HG03354 (cell line): ENCODE data around the gene MEGF11.

Experiments
- ATAC-seq: cut with Tn5 transposase; IDR thresholded peaks from one replicate; pipeline ENCODE4 v1.9.1; 2021; ENCODE audit warnings: mild to moderate bottlenecking; ENCODE audit not compliant: unreplicated experiment, poor library complexity, severe bottlenecking

The MEGF11 gene

GRCh38 chr15:66047321-66048024 is 206.1 kb downstream of the MEGF11 start:
- no peak for ATAC-seq

GRCh38 chr15:66046751-66047150 is 206.8 kb downstream of the MEGF11 start:
- ATAC-seq: no peak

GRCh38 chr15:66046326-66046725 is 207.2 kb downstream of the MEGF11 start:
- no peak for ATAC-seq

DNA sequence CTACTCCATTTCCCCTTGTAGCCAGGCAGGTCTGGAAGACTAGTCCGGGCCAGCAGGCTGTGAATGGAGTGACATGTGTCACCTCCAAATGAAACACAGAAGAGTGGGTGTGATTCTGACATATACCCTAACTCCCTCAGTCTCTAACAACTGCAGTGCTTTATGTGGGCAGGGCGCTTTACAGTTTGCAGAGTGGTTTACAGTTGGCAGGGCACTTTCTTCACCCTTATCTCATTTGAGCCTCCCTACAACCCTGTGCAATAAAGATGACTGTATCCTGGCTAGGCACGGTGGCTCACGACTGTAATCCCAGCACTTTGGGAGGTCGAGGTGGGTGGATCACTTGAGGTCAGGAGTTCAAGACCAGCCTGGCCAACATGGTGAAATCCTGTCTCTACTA is 208.0 kb downstream of the MEGF11 start:
- ATAC-seq: no peak

DNA sequence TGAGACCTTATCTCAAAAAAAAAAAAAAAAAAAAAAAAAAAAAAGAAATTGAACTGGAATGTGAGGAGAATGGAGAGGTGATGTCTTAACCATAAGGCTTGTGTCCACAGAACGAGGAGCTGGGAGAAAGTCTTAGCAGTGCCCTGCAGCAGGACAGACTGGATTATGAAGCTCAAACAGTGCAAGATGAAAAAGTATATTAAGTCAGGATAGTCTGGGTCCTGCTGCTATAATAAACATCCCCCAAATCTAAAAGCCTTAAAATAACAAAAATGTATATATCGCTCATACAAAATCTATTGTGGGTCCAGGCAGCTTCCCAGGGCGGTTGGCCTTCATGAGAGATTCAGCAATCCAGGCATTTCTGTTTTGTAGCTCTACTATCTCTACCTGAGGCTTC is 208.7 kb downstream of the MEGF11 start:
- no peak for ATAC-seq

GRCh38 chr15:66043264-66043663 is 210.3 kb downstream of the MEGF11 start:
- ATAC-seq: no peak

DNA sequence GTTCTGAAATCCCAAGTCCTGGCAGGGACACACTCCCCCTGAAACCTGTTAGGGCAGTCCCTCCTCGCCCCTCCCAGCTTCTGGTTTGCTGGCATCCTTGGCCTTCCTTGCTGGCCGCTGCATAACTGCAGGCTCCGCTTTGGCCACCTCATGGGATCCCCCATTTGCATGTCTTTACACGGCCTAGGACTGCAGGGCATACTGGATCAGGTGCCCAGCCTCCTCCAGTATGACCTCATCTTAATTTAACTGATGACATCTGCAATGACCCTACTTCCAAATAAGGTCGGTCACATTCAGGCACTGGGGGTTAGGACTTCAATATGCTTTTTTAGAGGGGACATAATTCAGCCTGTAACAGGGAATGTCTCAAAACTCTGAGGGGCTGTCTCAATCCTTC is 210.9 kb downstream of the MEGF11 start:
- ATAC-seq: no peak

GRCh38 chr15:66041276-66041675 is 212.3 kb downstream of the MEGF11 start:
- no peak for ATAC-seq

DNA sequence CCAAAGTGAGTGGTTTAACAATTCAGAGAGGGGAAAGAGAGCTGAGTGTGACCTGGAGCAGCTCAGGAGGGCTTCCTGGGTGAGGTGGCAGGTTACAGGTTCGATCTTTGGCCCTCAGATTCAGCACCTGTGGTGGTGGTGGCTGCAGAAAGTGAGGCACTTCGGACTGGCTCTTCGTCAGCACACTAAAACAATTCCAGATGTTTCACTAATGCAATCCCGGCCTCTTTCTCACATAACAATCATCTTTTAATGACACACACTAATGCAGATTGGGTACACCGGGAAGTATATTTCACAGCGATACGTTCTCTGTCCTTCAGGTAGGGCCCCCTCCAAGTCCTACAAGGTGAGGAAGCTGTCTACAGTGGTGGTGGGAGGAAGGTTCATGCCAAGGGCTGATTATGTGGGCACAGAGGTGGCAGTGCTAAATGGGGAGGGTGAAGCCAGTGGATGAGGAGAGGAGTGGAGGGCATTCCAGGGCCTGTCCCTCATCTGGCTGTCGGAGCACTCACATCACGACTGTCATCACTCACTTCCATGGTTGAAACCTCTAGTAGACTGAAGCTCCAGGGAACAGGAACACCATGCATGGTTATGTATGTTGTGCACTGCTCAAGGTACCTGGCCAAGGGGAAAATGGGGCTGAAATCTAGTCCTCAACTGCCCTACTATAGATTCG is 213.2 kb downstream of the MEGF11 start:
- no peak for ATAC-seq

- ATAC-seq: no peak
Measured at GRCh38 chr15:66039117-66039871, 214.3 kb downstream of the MEGF11 start.

GRCh38 chr15:66038387-66039116 is 215.0 kb downstream of the MEGF11 start:
- no peak for ATAC-seq

DNA sequence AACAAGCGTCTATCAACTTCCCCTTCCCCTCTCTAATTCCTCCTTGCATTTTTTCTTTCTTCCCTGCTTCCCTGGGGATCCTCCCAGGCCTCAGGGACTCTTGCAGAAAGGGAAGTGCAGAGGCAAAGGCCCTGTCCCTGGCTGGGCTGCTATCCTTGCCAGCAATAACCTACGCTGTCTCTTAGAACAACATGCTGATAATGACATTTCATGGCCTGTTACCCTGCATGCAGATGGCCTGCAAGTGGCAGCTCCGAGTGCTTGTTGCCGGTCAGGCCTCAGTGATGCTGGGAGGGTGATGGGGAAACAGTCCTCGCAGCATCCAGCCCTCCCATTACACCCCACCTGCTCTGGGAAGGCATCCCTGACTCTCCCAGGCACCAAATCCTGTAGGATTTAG is 216.7 kb downstream of the MEGF11 start:
- ATAC-seq: no peak

DNA sequence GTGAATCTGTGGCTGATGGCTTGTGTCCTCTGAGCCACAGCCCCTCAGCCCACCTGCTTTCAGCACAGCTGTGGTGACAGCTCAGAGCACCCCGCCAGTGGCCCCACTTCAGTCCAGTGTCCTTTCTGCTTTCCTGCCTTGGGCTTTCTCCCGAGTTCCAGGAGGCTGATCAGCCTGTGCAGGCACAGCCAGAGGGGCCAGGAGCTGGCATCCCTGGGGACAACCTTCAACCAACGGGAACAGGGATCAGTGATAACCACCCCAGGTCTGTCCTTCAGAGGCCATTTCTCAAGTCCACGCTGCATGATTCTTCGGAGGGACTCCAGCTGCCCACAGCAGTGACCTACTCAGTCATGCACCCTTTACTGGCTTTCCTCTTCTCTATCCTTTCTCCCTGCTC is 217.6 kb downstream of the MEGF11 start:
- ATAC-seq: no peak

DNA sequence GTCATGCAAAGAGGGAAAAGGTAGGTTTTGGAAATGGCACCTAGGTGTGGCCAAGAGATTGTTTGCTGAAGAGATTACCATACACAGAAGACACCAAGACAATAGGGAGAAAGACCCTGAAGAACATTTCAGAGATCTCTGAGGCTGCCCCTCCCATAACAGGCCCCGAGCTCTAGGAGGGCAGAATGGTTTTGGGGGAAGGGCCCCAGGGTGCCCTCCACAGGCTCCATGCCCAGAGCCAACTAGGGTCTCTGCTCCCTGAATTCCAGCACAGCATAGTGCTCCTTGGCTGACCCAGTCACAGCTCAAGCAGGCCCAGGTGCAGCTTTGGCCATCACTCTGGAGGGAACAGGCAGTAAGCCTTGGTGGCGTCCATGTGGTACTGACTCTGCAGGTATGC is 220.4 kb downstream of the MEGF11 start:
- ATAC-seq: no peak

DNA sequence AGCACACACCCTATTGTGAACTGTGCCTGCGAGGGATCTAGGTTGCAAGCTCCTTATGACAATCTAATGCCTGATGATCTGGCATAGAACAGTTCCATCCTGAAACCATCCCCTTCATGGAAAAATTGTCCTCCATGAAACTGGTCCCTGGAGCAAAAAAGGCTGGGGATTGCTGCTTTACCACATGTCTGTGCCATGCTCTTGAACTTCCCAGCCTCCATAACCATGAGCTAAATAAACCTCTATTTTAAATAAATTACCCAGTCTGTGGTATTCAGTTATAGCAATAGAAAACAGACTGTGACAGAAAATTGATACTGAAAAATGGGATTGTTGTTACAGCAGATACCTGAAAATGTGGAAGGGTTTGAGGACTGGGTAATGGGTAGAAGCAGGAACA is 221.5 kb downstream of the MEGF11 start:
- ATAC-seq: no peak

DNA sequence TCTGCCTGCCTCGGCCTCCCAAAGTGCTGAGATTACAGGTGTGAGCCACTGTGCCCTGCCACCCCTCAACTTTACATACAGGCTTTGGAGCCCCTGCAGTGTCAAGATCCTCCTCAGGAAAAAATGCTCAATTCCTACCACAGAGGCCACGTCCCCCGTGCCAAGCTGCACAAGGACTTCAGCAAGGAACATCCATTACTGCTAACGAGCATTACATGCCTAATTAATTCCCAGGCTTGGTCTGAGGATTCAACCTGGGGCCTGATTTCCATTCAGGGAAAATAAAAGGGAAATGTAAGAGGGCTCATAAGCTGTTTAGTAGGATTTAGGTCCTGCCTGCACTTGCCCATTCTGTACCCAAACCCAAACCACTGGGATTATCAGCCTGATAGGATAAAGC is 222.9 kb downstream of the MEGF11 start:
- no peak for ATAC-seq

GRCh38 chr15:66029650-66030049 is 223.9 kb downstream of the MEGF11 start:
- no peak for ATAC-seq

GRCh38 chr15:66027268-66027805 is 226.2 kb downstream of the MEGF11 start:
- no peak for ATAC-seq

GRCh38 chr15:66025972-66026371 is 227.6 kb downstream of the MEGF11 start:
- no peak for ATAC-seq

DNA sequence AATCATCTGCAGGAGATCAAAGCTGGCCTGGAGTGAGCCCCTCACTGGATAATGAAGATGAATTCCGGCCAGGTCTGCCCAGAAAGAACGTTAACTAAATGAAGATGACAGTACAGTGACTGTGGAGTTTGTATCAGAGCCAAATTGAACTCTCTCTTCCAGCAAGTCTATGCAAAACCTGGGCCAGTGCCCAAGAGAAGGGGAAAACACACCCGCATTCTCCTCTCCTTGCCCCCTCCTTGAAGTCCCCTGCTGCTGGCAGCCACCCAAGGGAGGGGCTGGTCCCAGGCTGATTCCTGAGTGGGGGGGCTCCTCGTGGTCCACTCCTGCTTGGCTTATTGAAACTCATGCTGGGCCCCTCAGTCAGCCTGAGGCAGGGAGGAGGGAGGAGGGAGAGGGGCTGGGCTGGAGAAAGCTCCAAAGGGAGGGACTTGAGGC is 228.5 kb downstream of the MEGF11 start:
- no peak for ATAC-seq
